ENCODE measurements around the gene MAN2B1. TPM values are rescaled to one million over a fixed set of nuclear protein-coding genes. Genes with fewer than 3 reads are reported as not detected.
"Not testable (repeated sequence)": the region's sequence is repeated elsewhere in the genome, so short reads cannot be mapped to it uniquely, and the experiment has no call there.

The MAN2B1 gene
- polyA plus RNA-seq, 1 donor from 2014 or later = 99.6 TPM

DNA sequence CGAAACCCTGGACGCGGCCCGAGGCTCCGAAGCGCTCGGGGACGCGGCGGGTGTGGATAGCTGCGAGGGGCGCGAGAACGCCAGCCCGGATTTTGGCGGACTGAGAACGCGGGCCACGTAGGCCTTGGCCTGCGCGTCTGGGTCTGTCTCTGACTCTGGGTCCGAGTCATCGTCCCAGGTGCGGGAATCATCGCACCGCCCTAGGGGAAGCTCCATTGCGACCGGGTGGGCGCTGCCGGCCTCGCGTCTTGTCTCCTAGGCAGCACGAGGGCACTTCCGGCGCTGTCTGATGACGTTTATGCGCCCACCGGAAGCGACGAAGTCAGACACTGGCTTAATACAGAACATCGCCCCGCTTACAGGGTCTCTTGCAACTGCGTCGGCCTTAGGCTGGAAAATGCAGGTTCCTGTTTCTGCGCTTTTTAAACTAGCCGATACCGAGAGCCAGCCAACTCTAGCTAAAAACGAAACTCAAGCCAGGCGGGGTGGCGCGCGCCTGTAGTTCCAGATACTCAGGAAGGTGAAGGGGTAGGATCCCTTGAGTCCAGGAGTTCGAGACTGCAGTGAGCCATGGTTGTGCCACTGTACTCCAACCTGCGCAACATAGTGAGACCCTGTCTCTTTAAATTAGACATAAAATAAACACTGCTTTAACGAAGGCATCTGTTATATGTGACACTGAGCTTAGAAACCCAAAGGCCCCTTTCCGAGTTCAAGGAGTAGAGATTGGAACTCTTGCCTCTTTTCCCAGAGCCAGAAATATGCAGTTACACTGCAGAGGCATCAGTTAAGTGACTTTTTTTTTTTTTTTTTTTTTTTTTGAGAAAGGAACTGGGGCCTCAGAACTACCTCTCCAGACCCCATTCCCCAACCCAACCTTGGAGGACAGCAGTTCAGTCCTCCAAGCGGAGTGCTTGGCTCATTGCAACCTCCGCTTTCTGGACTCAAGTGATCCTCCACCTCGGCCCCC is 30.1 kb upstream of the MAN2B1 start, which contains the start of gene FBXW9:
Gene FBXW9 (minus strand): TSS at position 266 of the 970 bp plus-strand sequence. CDS start 50 bp downstream, at position 216.
- peak within 1 kb of the TSS; percentile 92 to 97 (median 95) for H3K27ac Mint-ChIP-seq
- peaks cover 0 to 8% (median 7%) of the 10 kb centered on the region in 3 donors for H3K4me1 Mint-ChIP-seq
- peaks cover 2% of the 10 kb centered on the region for H3K36me3 Mint-ChIP-seq
- peak within 1 kb of the TSS; percentile 90 to 95 (median 92) for H3K4me3 Mint-ChIP-seq
- no peaks in the 10 kb centered on the region for H3K9me3 Mint-ChIP-seq
- no peaks in the 10 kb centered on the region for H3K27me3 Mint-ChIP-seq

DNA sequence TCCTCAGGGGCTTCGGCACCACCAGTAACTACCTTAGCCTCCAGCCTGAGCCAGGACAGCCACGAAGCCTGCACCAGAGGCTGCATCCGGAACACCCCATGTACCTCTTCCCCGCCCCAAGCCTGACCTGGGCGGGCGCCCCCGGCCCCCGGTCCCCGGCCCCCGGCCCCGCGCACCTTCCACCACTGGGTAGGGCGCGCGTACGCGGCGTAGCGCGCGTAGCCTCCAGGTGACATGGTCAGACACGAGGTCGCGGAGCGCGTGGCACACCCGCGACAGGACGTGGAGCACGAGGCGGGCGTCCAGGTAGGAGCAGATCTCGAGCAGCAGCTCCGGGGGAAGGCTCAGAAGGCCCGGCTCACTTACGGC is 29.4 kb upstream of the MAN2B1 start:
- Mint-ChIP-seq H3K27ac (peak overlapping the region in 2 of 3 donors; percentile 92 to 97), H3K36me3 (peaks cover 2% of the 10 kb centered on the region), H3K9me3 (no peaks in the 10 kb centered on the region), H3K4me1 (peaks cover 0 to 8% (median 7%) of the 10 kb centered on the region in 3 donors), H3K27me3 (no peaks in the 10 kb centered on the region), H3K4me3 (peak overlapping the region; percentile 90 to 95 (median 92))

DNA sequence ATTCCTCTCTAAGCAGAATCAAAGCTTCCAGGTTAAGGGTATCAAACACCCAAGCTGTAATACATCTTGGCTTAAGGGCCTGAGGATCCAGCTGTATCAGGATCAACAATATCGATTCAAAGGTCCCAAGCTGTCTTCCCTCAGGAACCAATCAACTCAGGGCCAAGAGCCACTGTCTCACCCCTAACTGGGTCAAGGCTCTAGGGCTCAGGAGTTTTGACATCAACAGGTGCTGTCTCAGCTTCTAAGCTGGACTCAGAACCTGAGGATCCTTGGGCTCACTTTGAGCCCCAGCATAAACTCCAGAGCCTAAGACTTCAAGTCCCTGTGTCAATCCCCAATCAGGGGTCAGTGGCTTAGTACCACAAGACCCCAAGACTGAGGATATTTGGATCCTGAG is 29.0 kb upstream of the MAN2B1 start:
- Mint-ChIP-seq H3K36me3 (peaks cover 2% of the 10 kb centered on the region), H3K27me3 (no peaks in the 10 kb centered on the region), H3K9me3 (no peaks in the 10 kb centered on the region), H3K4me3 (peak overlapping the region; percentile 72 to 88 (median 76)), H3K27ac (peak overlapping the region in 1 of 3 donors; percentile 92), H3K4me1 (peaks cover 0 to 8% (median 7%) of the 10 kb centered on the region in 3 donors)

DNA sequence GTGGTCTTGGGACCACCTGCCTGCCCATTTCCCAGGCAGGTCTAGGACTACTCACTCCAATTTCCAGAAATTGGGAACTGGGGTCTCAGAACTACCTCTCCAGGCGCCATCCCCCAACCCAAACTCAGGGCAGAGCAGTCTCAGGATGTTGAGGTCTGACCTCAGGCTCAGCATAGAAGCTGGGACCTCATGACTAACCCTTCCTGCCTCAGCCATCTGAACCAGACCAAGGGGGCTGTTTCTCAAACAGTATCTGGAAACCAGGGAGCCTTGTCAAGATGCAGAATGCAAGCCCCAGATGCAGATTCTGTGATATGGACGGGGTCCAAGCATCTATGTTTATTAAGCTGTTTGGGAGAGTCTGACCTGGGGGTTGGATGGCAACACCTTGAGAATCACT is 28.6 kb upstream of the MAN2B1 start:
- peaks cover 2% of the 10 kb centered on the region for H3K36me3 Mint-ChIP-seq
- H3K27me3 Mint-ChIP-seq = no peaks in the 10 kb centered on the region
- H3K9me3 Mint-ChIP-seq = no peaks in the 10 kb centered on the region
- H3K27ac Mint-ChIP-seq = peak overlapping the region in 1 of 3 donors; percentile 51
- H3K4me1 Mint-ChIP-seq = peaks cover 0 to 8% (median 7%) of the 10 kb centered on the region in 3 donors
- H3K4me3 Mint-ChIP-seq = peak overlapping the region in 3 of 4 donors; percentile 33 to 58 (median 45)

DNA sequence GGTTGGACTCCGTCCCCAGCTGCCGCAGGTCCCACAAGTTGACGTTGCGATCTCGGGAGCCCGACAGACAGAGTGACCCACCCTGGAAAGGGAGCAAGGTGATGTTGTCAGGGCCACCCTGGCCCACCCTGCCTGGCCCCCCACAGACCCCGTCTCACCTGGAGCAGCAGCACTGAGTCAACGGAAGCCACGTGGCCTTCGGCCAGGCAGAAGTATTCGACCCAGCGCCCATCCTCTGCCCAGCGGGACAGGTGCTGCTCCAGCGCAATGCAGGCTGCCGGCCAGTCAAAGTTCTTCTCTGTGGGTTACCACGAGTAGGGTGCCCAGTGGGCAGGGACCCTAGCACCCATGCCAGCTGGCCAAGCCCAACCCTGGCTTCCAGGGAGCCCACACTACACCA is 28.1 kb upstream of the MAN2B1 start:
- Mint-ChIP-seq H3K27ac (peak overlapping the region in 1 of 3 donors; percentile 51), H3K9me3 (no peaks in the 10 kb centered on the region), H3K36me3 (peaks cover under 1% of the 10 kb centered on the region), H3K4me3 (peak overlapping the region in 2 of 4 donors; percentile 50 to 58), H3K27me3 (no peaks in the 10 kb centered on the region), H3K4me1 (peaks cover 0 to 8% (median 7%) of the 10 kb centered on the region in 3 donors)

DNA sequence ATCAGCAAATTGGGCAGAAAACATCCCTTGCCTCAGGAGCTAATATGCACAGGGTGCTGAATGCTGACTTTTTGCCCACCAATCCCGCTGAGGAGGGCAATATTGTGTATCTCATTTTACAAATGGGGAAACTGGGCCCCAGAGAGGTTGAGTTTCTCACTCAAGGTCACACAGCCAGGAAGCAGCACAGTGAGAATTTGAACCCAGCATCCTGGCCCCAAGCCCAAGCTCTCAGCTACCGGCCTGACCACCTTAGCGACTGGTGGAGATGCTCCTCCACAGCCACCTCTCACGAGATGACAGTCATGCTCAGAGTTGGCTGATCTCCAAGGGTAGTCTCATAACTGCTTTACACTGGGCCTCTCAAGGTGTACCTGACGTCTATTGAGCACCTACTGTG is 26.4 kb upstream of the MAN2B1 start:
- Mint-ChIP-seq H3K9me3 (no peaks in the 10 kb centered on the region), H3K36me3 (no peaks in the 10 kb centered on the region), H3K27me3 (no peaks in the 10 kb centered on the region), H3K27ac (peak overlapping the region in 2 of 3 donors; percentile 50 to 51), H3K4me3 (no peak overlapping the region), H3K4me1 (peaks cover 0 to 7% (median 6%) of the 10 kb centered on the region in 3 donors)

DNA sequence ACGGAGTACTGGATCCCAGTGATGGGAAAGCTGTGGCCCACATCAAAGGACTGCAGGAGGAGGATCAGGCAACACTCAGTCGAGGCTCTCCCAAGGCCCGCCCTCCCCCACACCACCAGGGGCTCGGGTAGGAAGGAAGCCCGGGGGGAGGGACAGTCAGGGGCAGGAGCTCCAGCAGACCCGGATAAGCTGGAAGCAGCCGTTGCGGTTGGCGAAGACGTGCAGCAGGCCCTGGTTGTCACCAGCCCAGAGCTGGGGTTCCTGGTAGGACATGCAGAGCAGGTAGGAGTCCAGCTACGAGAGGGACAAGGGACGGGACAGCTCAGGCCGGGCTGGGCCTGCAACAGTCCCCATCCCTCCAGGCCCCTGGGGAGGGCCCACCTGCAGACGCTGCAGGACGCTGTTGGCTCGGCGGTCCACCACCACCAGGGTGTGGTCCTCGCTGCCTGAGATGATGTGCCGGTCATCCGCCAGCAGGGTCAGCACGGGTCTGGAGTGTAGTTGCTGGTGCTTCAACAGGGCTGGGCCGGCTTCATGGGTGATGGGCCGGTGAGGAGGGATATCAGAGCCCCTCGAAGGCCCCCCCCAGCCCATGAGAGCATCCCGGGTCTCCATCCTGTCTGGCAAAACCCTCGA is 23.2 kb upstream of the MAN2B1 start:
- Mint-ChIP-seq H3K27me3 (no peaks in the 10 kb centered on the region), H3K36me3 (no peaks in the 10 kb centered on the region), H3K27ac (no peak overlapping the region), H3K4me1 (peaks cover 0 to 4% (median 0%) of the 10 kb centered on the region in 3 donors), H3K4me3 (no peak overlapping the region), H3K9me3 (no peaks in the 10 kb centered on the region)

DNA sequence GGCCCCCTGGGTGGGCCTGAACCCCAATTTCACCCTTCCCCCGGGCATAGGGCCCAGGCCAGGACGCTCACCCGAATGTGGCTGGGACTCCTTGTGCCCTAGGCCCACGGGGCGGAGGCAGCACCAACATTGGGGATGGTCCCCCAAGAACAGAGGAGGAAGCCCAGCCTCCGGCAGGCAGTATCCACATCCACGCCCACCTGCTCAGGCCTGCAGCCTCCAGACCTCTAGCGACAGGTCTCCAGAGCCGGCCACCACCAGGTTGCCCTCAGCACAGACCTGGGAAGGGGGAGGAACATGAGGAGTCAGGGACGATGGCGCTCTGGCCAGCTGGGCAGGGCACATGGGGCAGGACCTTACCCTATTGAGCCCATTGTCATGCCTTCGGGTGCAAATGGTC is 22.5 kb upstream of the MAN2B1 start:
- Mint-ChIP-seq H3K4me3 (no peak overlapping the region), H3K27ac (no peak overlapping the region), H3K27me3 (no peaks in the 10 kb centered on the region), H3K9me3 (no peaks in the 10 kb centered on the region), H3K36me3 (peaks cover under 1% of the 10 kb centered on the region), H3K4me1 (peaks cover 0 to 4% (median 2%) of the 10 kb centered on the region in 3 donors)

DNA sequence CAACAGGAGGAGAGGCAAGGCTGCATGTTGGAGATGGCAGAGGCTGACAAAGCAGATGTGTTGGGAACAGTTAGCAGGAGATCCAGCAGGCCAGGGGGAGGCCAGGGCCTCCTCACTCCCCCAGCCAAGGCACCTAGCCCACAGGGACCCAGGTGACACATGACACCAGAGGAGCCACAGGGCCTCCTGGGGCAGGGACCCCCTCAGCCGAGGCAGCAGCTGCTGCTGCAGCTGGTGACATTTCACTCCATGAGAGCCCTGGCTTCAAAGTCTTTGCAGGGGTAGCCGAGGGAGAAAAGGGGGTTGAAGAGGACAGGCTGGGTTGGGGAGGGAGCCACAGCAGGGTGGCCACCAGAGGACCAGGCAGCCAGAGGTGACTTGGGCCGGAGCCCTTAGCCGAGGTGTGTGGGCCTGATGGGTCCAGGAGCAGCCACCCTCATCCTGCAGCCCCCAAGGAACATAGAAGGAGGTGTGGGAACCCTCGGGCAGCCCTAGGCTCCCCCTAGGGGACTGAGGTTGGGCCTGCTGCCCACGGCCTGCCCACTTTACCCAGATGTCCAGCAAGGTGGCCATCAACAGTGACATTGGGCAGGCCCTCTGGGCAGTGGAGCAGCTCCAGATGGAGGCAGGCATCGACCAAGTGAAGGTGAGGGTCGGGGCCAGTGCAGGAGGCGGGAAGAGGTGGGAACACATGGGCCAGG is 21.1 kb upstream of the MAN2B1 start, which contains the start of gene GNG14:
Gene GNG14 (plus strand): TSS at position 503 of the 701 bp plus-strand sequence. CDS start 51 bp downstream, at position 554.
- Mint-ChIP-seq H3K36me3 (peaks cover 2% of the 10 kb centered on the region), H3K27me3 (no peaks in the 10 kb centered on the region), H3K9me3 (no peaks in the 10 kb centered on the region), H3K4me1 (peaks cover 0 to 5% (median 4%) of the 10 kb centered on the region in 3 donors), H3K27ac (peak within 1 kb of the TSS in 1 of 3 donors; percentile 86), H3K4me3 (peak within 1 kb of the TSS in 2 of 4 donors; percentile 20 to 44)

DNA sequence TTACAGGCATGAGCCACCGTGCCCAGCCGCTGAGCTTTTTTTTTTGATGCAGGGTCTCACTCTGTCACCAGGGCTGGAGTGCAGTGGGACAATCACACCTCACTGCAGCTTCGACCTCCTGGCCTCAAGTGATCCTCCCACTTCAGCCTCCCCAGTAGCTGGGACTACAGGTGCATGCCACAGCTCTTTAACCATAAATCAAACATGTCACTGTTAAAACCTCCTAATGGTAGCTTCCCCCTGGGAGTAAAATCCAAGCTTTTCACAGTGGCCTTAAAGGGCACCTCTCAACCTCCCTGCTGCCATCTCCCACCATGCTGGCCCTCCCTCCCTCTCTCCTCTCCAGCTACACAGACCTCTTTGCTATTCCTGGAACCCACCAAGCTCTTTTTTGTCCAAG is 19.3 kb upstream of the MAN2B1 start:
- H3K9me3 Mint-ChIP-seq = no peaks in the 10 kb centered on the region
- H3K27me3 Mint-ChIP-seq = no peaks in the 10 kb centered on the region
- H3K36me3 Mint-ChIP-seq = peaks cover 4% of the 10 kb centered on the region
- peak overlapping the region in 1 of 3 donors; percentile 88 for H3K27ac Mint-ChIP-seq
- H3K4me3 Mint-ChIP-seq = peak overlapping the region in 1 of 4 donors; percentile 75
- H3K4me1 Mint-ChIP-seq = peaks cover 4 to 10% (median 9%) of the 10 kb centered on the region in 3 donors

DNA sequence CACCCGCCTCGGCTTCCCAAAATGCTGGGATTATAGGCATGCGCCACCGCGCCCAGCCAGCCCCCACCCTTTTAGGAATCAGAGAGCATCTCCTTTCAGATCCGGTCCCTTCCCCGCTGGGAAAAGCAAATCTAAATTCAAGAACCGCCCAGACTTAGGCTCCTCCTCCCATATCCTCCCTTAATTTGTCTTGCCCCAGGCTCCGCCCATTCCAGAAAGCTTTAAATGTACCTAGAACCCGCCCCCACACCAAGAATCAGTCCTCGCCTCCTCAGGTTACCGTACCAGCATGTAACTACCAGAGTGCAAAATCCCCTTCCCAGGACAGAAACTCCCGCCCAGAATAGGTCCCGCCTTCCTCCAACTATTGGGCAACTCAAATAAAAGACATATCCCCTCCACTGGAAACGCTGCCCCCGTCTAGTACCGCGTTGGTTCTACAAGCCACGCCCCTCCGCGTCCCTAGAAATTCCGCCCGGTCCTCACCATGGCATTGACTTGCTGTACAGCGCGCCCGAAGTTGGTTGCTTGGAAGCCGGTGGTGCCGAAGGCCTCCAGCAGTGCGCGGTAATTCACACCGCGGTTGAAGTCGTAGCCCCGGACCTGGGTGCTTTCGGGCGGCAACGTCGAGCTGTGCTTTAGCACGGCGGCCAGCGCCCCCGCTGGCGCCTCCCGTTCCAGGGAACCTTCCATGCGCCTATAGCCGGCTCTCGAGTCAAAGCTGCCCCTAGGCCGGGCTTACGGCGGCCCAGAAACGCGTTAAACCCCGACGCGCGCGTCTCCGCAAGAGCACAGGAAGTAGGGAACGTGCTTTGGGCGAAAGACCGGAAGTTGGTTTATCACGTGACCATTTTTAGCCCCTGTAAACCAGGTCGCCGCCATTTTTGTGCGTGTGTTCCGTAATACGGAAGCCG is 14.8 kb upstream of the MAN2B1 start, which contains the start of gene DHPS:
Gene DHPS (minus strand): TSS at position 807 of the 914 bp plus-strand sequence. CDS start 114 bp downstream, at position 693.
- Mint-ChIP-seq H3K9me3 (no peaks in the 10 kb centered on the region), H3K4me1 (peaks cover 12 to 18% (median 17%) of the 10 kb centered on the region in 3 donors), H3K4me3 (peak within 1 kb of the TSS; percentile 88 to 97 (median 95)), H3K27ac (peak within 1 kb of the TSS; percentile 88 to 98 (median 95)), H3K27me3 (no peaks in the 10 kb centered on the region), H3K36me3 (peaks cover 8% of the 10 kb centered on the region)

DNA sequence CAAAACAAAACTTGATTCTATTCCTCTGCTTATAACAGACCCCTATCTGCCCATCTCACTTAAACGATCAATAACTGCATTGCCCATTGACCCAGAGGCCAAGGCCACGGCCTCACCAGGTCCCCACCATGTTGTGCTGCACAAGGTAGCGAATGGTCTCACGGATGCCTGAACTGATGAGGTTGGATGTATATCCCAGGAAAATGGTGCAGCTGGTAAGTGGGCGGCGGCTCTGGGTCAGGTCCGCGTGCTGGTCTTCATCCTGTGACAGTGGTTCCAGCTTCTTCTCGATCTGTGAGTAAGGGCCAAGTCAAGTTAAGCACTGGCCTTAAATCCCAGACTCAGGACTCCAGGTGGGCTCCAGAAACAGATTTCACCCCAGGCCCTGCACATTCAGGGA is 13.5 kb upstream of the MAN2B1 start:
- Mint-ChIP-seq H3K4me1 (peaks cover 12 to 20% (median 19%) of the 10 kb centered on the region in 3 donors), H3K9me3 (no peaks in the 10 kb centered on the region), H3K27ac (peak overlapping the region in 1 of 3 donors; percentile 53), H3K27me3 (no peaks in the 10 kb centered on the region), H3K4me3 (peak overlapping the region; percentile 63 to 96 (median 78)), H3K36me3 (peaks cover 9% of the 10 kb centered on the region)

DNA sequence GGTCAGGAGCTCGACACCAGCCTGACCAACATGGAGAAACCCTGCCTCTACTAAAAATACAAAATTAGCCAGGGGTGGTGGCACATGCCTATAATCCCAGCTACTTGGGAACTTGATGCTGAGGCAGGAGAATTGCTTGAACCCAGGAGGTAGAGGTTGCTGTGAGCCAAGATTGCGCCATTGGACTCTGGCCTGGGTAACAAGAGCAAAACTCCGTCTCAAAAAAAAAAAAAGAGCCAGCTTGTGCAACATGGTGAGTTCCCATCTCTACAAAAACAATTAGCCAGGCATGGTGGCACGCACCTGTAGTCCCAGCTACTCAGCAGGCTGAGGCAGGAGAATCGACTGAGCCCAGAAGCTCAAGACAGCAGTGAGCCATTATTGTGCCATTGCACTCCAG is 11.5 kb upstream of the MAN2B1 start:
- not testable (repeated sequence) for H3K9me3 Mint-ChIP-seq, H3K4me3 Mint-ChIP-seq, H3K27me3 Mint-ChIP-seq
- Mint-ChIP-seq H3K27ac (peak overlapping the region in 1 of 3 donors; percentile 67), H3K36me3 (peaks cover 12% of the 10 kb centered on the region), H3K4me1 (peaks cover 12 to 20% (median 19%) of the 10 kb centered on the region in 3 donors)
